Smooth muscle cell (in vitro differentiated cells): ENCODE measurements around the gene FAM227A. TPM values are rescaled to one million over a fixed set of nuclear protein-coding genes. Genes with fewer than 3 reads are reported as not detected.

Experiments
- DNase-seq: peaks from one replicate; lab custom pipeline; 2025; ENCODE audit not compliant: unreplicated experiment; lab: John Stamatoyannopoulos, UW
- H2AFZ ChIP-seq: fragments of 200-600 bp; sonication (generic); 2 replicates; pipeline ENCODE4 v1.6.0; 2016; ENCODE audit warnings: antibody characterized with exemption, low read depth, mild to moderate bottlenecking
- H3F3A ChIP-seq: fragments of 200-600 bp; sonication (generic); 2 replicates; pipeline ENCODE4 v1.6.0; 2017; ENCODE audit warnings: antibody characterized with exemption, low read depth
- H3K27ac ChIP-seq: fragments of 200-600 bp; sonication (generic); 2 replicates; pipeline ENCODE4 v1.5.1; 2016; ENCODE audit warnings: low read depth, mild to moderate bottlenecking
- H3K27me3 ChIP-seq: fragments of 200-600 bp; sonication (generic); 2 replicates; pipeline ENCODE4 v1.6.1; 2016; ENCODE audit warnings: low read depth, mild to moderate bottlenecking
- H3K36me3 ChIP-seq: fragments of 200-600 bp; sonication (generic); 2 replicates; pipeline ENCODE4 v1.5.1; 2016; ENCODE audit warnings: low read depth
- H3K4me1 ChIP-seq: fragments of 200-600 bp; sonication (generic); 2 replicates; pipeline ENCODE4 v1.5.1; 2016; ENCODE audit warnings: low read depth
- H3K4me2 ChIP-seq: fragments of 200-600 bp; sonication (generic); 2 replicates; pipeline ENCODE4 v1.6.0; 2016; ENCODE audit warnings: mild to moderate bottlenecking
- H3K4me3 ChIP-seq: fragments of 200-600 bp; sonication (generic); 2 replicates; pipeline ENCODE4 v1.5.1; 2016; ENCODE audit warnings: mild to moderate bottlenecking
- H3K79me2 ChIP-seq: fragments of 200-600 bp; sonication (generic); 2 replicates; pipeline ENCODE4 v1.6.0; 2016; ENCODE audit warnings: low read depth, mild to moderate bottlenecking
- H3K9ac ChIP-seq: fragments of 200-600 bp; sonication (generic); 2 replicates; pipeline ENCODE4 v1.6.0; 2016; ENCODE audit warnings: low read depth
- H3K9me3 ChIP-seq: fragments of 200-600 bp; sonication (generic); replicated peaks from 2 replicates; pipeline ENCODE4 v1.5.1; 2016; ENCODE audit warnings: low read depth
- H4K20me1 ChIP-seq: fragments of 200-600 bp; sonication (generic); 2 replicates; pipeline ENCODE4 v1.6.0; 2016; ENCODE audit warnings: low read depth
- WGBS: methylation state at CpG from one replicate; pipeline ENCODE4 v1.1.7; 2016; ENCODE audit warnings: low lambda C conversion rate; 5-methylcytosine and 5-hydroxymethylcytosine counted together
- polyA plus RNA-seq: library from polyadenylated mRNA; unstranded; fragments of >200 nt; fragmentation: Nextera tagmentation; extraction: Ambion mirVana; gene quantifications from 2 replicates; pipeline ENCODE4 v1.2.1, GENCODE V29; 2016
- total RNA-seq: library from RNA; depleted of rRNA; stranded (reverse); fragments of >200 nt; gene quantifications from 2 replicates; pipeline ENCODE4 v1.2.3, GENCODE V29; 2014
- TF ChIP-seq, protein P1 (sequence below): fragments of 200-600 bp; sonication (generic); IDR thresholded peaks from 2 replicates; pipeline ENCODE4 v1.5.1; 2017; ENCODE audit warnings: borderline replicate concordance, mild to moderate bottlenecking, antibody characterized with exemption; ENCODE audit not compliant: insufficient read depth, poor library complexity, severe bottlenecking

The FAM227A gene
- total and polyA plus RNA-seq, 2 experiments from 2014 or later, result 1.5 to 4.9 TPM

DNA sequence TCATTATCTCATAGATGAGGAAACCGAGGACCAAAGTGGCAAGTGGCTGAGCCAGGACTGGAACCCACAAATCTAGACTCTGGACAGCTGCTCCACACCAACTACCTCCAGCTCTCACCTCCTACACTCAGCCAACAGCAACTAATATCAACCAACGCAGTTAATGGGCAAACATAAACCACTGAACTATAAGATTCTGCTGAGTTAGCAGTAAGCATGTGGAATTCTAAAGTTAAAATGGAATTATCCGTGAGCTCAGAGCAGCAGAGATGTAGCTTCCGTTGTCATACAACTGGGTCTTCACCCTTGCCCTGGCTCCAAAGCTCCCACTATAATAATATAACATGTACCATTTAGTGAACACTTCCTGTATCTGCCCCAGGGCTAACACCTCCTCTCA is 27.1 kb downstream of the FAM227A start:
- no peaks in the 10 kb centered on the region for H3K9me3 ChIP-seq

DNA sequence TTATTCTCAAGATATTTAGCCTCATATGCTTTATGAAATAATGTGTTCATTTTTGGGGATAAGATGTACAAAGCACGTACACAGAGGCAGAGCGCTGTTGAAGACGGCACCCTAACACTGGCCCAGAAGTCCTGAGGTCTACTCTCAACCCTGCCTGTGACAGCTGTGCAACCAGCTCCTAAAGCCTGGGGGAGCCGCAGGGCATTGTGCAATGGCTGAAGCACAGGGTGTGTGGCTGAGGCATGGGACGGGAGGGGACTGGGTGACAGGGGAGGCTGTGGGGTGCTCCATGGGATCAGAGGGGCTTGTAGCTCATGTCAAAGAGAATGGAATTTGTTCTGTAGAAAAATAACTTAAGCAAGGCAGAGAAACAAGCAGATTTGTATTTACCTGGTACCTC is 27.7 kb downstream of the FAM227A start:
- no peak for DNase-seq
- no peaks in the 10 kb centered on the region for H4K20me1 ChIP-seq
- H3K4me3 ChIP-seq, result no peak overlapping the region
- H3K79me2 ChIP-seq, result no peaks in the 10 kb centered on the region
- H2AFZ ChIP-seq, result no peak overlapping the region
- H3K36me3 ChIP-seq, result no peaks in the 10 kb centered on the region
- 95% methylated on average over 4 of the region's 5 CpGs for WGBS
- no peaks in the 10 kb centered on the region for H3K9me3 ChIP-seq
- H3K27me3 ChIP-seq, result no peaks in the 10 kb centered on the region
- H3K27ac ChIP-seq, result no peak overlapping the region
- H3K4me2 ChIP-seq, result no peak overlapping the region
- no peak overlapping the region for H3K9ac ChIP-seq
- TF ChIP-seq, protein P1, sequence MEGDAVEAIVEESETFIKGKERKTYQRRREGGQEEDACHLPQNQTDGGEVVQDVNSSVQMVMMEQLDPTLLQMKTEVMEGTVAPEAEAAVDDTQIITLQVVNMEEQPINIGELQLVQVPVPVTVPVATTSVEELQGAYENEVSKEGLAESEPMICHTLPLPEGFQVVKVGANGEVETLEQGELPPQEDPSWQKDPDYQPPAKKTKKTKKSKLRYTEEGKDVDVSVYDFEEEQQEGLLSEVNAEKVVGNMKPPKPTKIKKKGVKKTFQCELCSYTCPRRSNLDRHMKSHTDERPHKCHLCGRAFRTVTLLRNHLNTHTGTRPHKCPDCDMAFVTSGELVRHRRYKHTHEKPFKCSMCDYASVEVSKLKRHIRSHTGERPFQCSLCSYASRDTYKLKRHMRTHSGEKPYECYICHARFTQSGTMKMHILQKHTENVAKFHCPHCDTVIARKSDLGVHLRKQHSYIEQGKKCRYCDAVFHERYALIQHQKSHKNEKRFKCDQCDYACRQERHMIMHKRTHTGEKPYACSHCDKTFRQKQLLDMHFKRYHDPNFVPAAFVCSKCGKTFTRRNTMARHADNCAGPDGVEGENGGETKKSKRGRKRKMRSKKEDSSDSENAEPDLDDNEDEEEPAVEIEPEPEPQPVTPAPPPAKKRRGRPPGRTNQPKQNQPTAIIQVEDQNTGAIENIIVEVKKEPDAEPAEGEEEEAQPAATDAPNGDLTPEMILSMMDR, result no peak
- H3F3A ChIP-seq, result no peaks in the 10 kb centered on the region
- no peaks in the 10 kb centered on the region for H3K4me1 ChIP-seq

More for the DNA sequence above, 27.1 kb downstream of the FAM227A start:
- WGBS, result 85% methylated on average over 4 of the region's 4 CpGs
- Histone ChIP-seq H2AFZ (no peak overlapping the region), H3K36me3 (no peaks in the 10 kb centered on the region), H3K79me2 (no peaks in the 10 kb centered on the region), H3K4me1 (no peaks in the 10 kb centered on the region), H3K27me3 (no peaks in the 10 kb centered on the region), H3K27ac (no peak overlapping the region), H3K4me2 (no peak overlapping the region), H3F3A (no peaks in the 10 kb centered on the region), H3K4me3 (no peak overlapping the region), H3K9ac (no peak overlapping the region), H4K20me1 (no peaks in the 10 kb centered on the region)
- TF ChIP-seq, protein P1, result no peak
- no peak for DNase-seq

DNA sequence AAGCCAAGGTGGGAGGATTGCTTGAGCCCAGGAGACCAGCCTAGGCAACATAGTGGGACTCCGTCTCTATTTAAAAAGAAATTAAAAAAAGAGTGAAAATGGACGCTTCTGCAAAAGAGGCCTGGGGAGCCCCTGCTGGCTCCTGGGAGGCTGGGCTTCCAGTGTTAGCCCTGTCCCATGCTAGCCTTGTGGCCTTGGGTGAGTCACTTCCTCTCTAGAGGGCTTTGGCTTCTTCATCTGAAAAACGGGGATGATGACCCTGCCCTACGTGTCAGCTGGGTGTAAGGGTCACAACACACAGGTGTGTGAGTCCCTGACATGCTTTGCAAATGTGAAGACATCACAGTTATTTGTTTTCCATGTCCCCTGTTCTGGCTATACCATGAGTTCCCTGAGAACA is 32.8 kb downstream of the FAM227A start:
- no peak overlapping the region for H3K4me2 ChIP-seq
- peaks cover 6% of the 10 kb centered on the region for H3K36me3 ChIP-seq
- WGBS, result 85% methylated on average over 4 of the region's 4 CpGs
- no peak overlapping the region for H2AFZ ChIP-seq
- no peaks in the 10 kb centered on the region for H3K9me3 ChIP-seq
- no peak for DNase-seq
- no peaks in the 10 kb centered on the region for H3K79me2 ChIP-seq
- H4K20me1 ChIP-seq, result no peaks in the 10 kb centered on the region
- H3F3A ChIP-seq, result no peaks in the 10 kb centered on the region
- no peak overlapping the region for H3K9ac ChIP-seq
- H3K4me1 ChIP-seq, result no peaks in the 10 kb centered on the region
- TF ChIP-seq, protein P1, result no peak
- H3K27ac ChIP-seq, result no peak overlapping the region
- H3K27me3 ChIP-seq, result no peaks in the 10 kb centered on the region
- H3K4me3 ChIP-seq, result no peak overlapping the region

DNA sequence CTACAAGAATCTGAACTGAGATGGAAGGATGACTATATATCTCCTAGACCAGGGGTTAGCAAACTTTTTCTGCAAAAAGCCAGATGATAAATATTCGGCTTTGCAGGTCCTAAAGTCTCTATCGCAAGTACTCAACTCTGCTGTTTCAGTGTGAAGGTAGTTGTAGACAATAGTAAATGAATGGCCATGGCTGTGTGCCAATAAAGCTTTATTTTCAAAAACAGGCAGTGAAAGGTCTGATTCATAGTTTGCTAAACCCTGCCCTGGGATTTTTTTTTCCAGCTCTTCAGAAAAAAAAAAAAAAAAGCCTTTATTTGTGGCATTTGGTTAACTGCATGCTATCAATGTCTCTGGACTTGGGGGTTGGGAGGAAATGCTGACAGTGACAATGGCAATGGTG is 37.5 kb downstream of the FAM227A start:
- Histone ChIP-seq H3K79me2 (no peaks in the 10 kb centered on the region), H3F3A (no peaks in the 10 kb centered on the region), H3K9me3 (no peaks in the 10 kb centered on the region), H3K27me3 (no peaks in the 10 kb centered on the region), H3K27ac (no peak overlapping the region), H3K9ac (no peak overlapping the region), H4K20me1 (no peaks in the 10 kb centered on the region), H2AFZ (no peak overlapping the region), H3K36me3 (peaks cover 8% of the 10 kb centered on the region), H3K4me1 (no peaks in the 10 kb centered on the region), H3K4me3 (no peak overlapping the region), H3K4me2 (no peak overlapping the region)
- no peak for DNase-seq
- TF ChIP-seq, protein P1, result no peak
- 93% methylated on average over 2 of the region's 2 CpGs for WGBS
